ENCODE results near the gene LINC01488.

- TF ChIP-seq CTCF (IDR thresholded peaks at IDR 0.05): no peak
- TF ChIP-seq EZH2 (IDR thresholded peaks at IDR 0.05; ENCODE audit: borderline replicate concordance, insufficient read depth, low read depth, low read length, poor library complexity, severe bottlenecking): no peak
Measured at GRCh38 chr11:69499918-69500284, 18.4 kb downstream of the LINC01488 start.

Data from B cell (primary cell).